Omental fat pad (tissue), 4 donors: ENCODE results near the gene KISS1R. TPM values are rescaled to one million over a fixed set of nuclear protein-coding genes. Genes with fewer than 3 reads are reported as not detected.

Experiments
- ATAC-seq: fragments of 150-250 bp; one replicate; pipeline ENCODE4 v1.9.1; 2016; ENCODE audit warnings: mild to moderate bottlenecking, moderate library complexity; ENCODE audit not compliant: low FRiP score
- DNase-seq: peaks from one replicate; pipeline ENCODE4 v3.0.0-alpha.2; 2019; ENCODE audit warnings: low spot score
- CTCF ChIP-seq, 3 donors: fragments of 450-650 bp; IDR thresholded peaks; one replicate each; pipeline ENCODE4 v1.5.1; 2016 to 2017; ENCODE audit warnings: antibody characterized with exemption in 3 of 3, mild to moderate bottlenecking in 3 of 3, moderate library complexity in 2 of 3
- total RNA-seq, 4 donors: library from RNA; depleted of rRNA; stranded (reverse); fragments of >200 nt; gene quantifications; one replicate each; pipeline ENCODE4 v1.1.0, GENCODE V29; 2016

Gene KISS1R
- total RNA-seq, 4 donors from 2014 or later: 0.24 TPM; not detected in 3

GRCh38 chr19:884420-885211 is 32.5 kb upstream of the KISS1R start:
- ATAC-seq (no peak), DNase-seq (no peak)
- no peak for TF ChIP-seq CTCF (IDR thresholded peaks at IDR 0.05)

GRCh38 chr19:885536-886224 is 31.5 kb upstream of the KISS1R start:
- ATAC-seq (no peak), DNase-seq (no peak)
- TF ChIP-seq CTCF (IDR thresholded peaks at IDR 0.05): no peak

GRCh38 chr19:887072-887471 is 30.1 kb upstream of the KISS1R start:
- ATAC-seq: no peak

GRCh38 chr19:887599-887998 is 29.5 kb upstream of the KISS1R start:
- TF ChIP-seq CTCF (IDR thresholded peaks at IDR 0.05): no peak
- no peak for ATAC-seq
- no peak for DNase-seq

More at GRCh38 chr19:887072-887471, 30.1 kb upstream of the KISS1R start:
- no peak for TF ChIP-seq CTCF (IDR thresholded peaks at IDR 0.05)
- DNase-seq: no peak

GRCh38 chr19:888581-889385 is 28.4 kb upstream of the KISS1R start:
- no peak for DNase-seq
- ATAC-seq: no peak

More at GRCh38 chr19:888581-889385, 28.4 kb upstream of the KISS1R start:
- TF ChIP-seq CTCF (IDR thresholded peaks at IDR 0.05): no peak
